ENCODE results near the gene ATP23.

Gene ATP23

DNA sequence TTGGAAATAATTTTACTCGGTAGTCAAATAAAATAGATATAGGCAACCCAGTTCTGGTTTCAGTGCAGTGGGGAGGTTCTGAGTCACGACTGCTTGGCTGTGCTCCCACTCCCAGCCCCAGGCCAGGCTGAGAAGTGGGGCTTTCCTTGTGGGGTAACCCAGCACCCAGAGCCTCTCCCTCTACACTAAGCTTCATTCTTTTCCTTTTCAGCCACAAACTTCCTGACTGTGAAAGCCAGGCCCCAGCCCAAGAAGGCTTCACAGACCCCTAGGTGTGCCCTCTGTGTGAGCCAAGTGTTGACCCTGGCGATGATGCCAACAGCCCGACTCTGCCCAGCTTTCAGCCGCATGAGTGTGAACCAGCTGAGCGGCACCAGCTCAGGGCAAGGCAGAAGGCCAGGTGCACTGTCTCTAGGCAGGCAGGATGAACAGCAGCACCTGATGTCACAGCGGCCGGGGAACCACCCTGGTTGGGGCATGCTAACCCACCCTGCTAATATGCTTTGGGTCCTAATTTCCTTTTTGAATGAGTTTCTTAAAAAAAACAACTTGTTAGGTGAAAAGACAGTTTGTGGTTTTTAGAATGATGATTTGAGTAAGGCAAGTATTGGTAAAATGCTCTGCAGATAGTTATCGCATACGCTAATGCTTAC lies 42.2 kb upstream of the ATP23 start:
- Histone ChIP-seq H3K4me3 (ENCODE audit: low read length) (no peak overlapping the region), H3K4me1 (ENCODE audit: control insufficient read depth, insufficient read depth, low read length) (peaks cover 48% of the 10 kb centered on the region), H3K27me3 (ENCODE audit: control insufficient read depth, insufficient read depth, low read length) (no peaks in the 10 kb centered on the region)

DNA sequence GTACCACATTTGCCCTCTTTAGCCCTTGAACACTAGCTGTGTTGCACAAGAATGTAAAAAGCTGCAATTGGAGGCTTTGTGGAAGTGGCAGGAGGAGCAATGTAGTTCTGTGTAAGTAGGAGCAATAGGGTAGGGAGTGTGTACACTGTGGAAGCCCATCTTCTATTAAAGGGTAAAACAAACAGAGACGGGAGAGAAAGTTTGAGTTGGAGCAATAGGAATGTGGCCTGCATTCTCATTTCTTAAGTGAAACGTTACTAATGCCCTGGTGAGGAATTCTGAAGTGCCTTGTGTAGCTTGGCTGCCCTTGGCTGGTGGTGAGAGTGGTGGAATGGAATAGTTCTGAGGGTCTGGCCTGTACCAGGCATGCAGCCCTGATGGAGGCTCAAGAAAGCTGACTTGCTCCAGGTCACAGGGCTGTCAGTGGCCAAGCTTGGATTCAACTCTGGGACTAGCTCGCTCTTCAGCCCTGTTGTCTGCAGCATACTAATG lies 38.8 kb upstream of the ATP23 start:
- H3K36me3 ChIP-seq (ENCODE audit: control insufficient read depth, insufficient read depth, low read length), result no peaks in the 10 kb centered on the region
- H3K27me3 ChIP-seq (ENCODE audit: control insufficient read depth, insufficient read depth, low read length), result no peaks in the 10 kb centered on the region
- H3K9me3 ChIP-seq (ENCODE audit: control insufficient read depth, low read length), result no peaks in the 10 kb centered on the region
- peaks cover 18% of the 10 kb centered on the region for H3K4me1 ChIP-seq (ENCODE audit: control insufficient read depth, insufficient read depth, low read length)
- no peak overlapping the region for H3K9ac ChIP-seq (ENCODE audit: low read length)
- H3K4me3 ChIP-seq (ENCODE audit: low read length), result no peak overlapping the region

More for the DNA sequence above, 42.2 kb upstream of the ATP23 start:
- Histone ChIP-seq H3K9ac (ENCODE audit: low read length) (peak overlapping the region; percentile 11), H3K36me3 (ENCODE audit: control insufficient read depth, insufficient read depth, low read length) (no peaks in the 10 kb centered on the region), H3K9me3 (ENCODE audit: control insufficient read depth, low read length) (no peaks in the 10 kb centered on the region)

DNA sequence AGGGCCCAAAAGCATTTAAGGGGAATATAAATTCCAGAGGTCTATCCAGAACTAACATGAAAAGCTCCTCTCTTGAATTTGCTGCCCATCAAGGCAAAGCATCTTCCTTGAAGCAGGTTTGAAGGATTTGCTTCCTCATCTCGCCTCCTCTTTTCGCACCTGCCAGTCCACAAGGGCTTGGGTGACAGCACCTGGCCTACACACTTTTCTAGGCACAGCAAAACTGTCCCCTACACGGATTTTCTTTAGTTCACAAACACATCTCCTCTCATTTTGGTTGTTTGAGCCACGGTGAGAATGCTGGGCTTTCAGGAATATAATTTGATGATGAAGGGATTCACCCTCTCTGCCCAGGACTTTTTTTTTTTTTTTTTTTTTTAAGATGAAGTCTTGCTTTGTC lies 36.9 kb upstream of the ATP23 start:
- H3K27me3 ChIP-seq (ENCODE audit: control insufficient read depth, insufficient read depth, low read length), result no peaks in the 10 kb centered on the region

DNA sequence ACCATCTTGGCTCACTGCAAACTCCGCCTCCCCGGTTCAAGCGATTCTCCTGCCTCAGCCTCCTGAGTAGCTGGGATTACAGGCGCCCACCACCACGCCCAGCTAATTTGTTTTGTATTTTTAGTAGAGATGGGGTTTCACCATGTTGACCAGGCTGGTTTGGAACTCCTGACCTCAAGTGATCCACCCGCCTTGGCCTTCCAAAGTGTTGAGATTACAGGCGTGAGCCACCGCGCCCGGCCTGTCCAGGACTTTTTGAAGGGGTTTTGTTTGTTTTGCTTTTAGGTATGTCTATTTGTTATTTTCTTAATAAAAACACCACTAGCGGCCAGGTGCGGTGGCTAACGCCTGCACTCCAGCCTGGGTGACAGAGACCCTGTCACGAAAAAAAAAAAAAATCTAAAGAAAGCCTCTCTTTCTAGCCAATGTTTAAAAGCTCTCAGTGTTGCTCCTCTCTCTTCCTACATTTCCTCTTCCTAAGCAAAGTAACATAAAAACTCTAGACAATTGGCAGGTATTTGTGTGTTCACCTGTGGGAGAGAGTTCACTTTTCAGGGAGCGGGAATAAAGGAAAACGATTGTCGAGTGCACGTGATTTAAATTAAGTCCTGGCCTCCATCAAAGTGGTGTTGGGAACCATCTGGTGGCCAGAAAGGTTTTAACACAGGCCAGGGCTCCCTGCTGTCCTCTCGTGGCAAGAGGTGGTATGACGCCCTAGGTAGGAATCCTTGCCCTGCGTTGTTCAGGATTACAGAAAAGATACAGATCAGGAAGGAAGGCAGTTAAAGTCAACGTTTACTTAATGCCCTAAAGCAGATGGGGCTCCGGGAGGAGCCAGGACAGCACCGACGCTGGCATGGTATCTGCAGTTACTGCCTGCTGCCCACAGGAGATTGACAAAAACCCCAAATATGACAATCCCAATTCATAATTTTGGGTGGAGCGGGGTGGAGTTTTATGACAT lies 36.2 kb upstream of the ATP23 start:
- Histone ChIP-seq H3K4me1 (ENCODE audit: control insufficient read depth, insufficient read depth, low read length) (no peaks in the 10 kb centered on the region), H3K9ac (ENCODE audit: low read length) (peak overlapping the region; percentile 32), H3K27me3 (ENCODE audit: control insufficient read depth, insufficient read depth, low read length) (no peaks in the 10 kb centered on the region), H3K9me3 (ENCODE audit: control insufficient read depth, low read length) (no peaks in the 10 kb centered on the region), H3K4me3 (ENCODE audit: low read length) (no peak overlapping the region), H3K36me3 (ENCODE audit: control insufficient read depth, insufficient read depth, low read length) (no peaks in the 10 kb centered on the region)

More for the DNA sequence above, 36.9 kb upstream of the ATP23 start:
- Histone ChIP-seq H3K4me1 (ENCODE audit: control insufficient read depth, insufficient read depth, low read length) (no peaks in the 10 kb centered on the region), H3K4me3 (ENCODE audit: low read length) (no peak overlapping the region), H3K9me3 (ENCODE audit: control insufficient read depth, low read length) (no peaks in the 10 kb centered on the region), H3K36me3 (ENCODE audit: control insufficient read depth, insufficient read depth, low read length) (no peaks in the 10 kb centered on the region), H3K9ac (ENCODE audit: low read length) (no peak overlapping the region)

DNA sequence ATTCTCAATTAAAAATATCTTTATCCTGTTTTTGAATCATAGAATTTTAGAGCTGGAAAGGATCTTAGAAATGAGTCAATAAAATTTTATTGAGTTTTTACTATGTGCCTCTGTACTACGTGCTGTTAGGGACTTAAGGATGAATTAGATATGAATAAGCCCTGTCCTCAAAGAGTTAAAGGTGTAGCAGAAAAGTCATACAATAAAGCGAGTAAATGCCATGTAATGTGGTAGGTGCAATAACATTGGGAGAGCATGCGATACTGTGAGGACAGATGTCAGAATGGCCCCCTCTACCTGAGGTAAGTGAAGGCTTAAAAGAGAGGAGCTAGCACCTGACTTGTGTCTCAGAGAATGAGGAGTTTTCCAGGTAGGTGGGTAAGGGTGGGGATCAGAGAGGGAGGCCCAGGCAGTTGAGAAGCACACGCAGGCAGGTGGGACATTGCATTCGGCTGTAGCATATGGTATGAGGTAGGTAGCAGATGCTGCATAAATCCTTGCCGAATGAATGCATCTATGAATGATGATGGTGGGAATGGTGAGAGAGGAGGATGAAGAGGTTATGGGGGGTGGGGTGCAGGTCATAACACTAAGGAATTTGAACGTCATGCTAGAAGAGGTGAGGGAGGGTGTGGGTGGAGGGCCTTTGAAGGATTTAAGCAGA lies 35.4 kb upstream of the ATP23 start:
- Histone ChIP-seq H3K36me3 (ENCODE audit: control insufficient read depth, insufficient read depth, low read length) (no peaks in the 10 kb centered on the region), H3K4me3 (ENCODE audit: low read length) (no peak overlapping the region), H3K9ac (ENCODE audit: low read length) (peak overlapping the region; percentile 32), H3K9me3 (ENCODE audit: control insufficient read depth, low read length) (no peaks in the 10 kb centered on the region), H3K27me3 (ENCODE audit: control insufficient read depth, insufficient read depth, low read length) (no peaks in the 10 kb centered on the region), H3K4me1 (ENCODE audit: control insufficient read depth, insufficient read depth, low read length) (no peaks in the 10 kb centered on the region)

DNA sequence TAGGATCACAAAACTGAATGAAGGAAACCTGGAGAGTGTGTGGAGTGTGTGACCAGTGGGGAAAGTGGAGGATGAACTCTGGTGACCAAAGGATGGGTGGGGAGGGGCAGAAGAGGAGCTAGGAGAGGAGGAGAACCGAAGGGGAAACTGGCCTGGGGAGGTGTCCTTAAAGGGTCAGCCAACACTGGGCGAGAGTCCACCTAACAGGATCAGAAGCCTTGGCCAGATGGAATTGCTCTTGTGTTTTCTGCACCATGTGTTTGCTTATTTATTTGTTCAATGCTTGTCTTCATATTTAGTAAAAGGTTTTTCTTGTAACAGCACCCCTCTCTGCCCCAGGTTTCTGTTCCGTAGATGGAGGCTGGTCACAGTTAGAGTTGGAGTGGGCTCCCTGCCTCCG lies 34.5 kb upstream of the ATP23 start:
- Histone ChIP-seq H3K36me3 (ENCODE audit: control insufficient read depth, insufficient read depth, low read length) (no peaks in the 10 kb centered on the region), H3K9me3 (ENCODE audit: control insufficient read depth, low read length) (no peaks in the 10 kb centered on the region), H3K4me1 (ENCODE audit: control insufficient read depth, insufficient read depth, low read length) (no peaks in the 10 kb centered on the region), H3K9ac (ENCODE audit: low read length) (no peak overlapping the region), H3K4me3 (ENCODE audit: low read length) (no peak overlapping the region), H3K27me3 (ENCODE audit: control insufficient read depth, insufficient read depth, low read length) (no peaks in the 10 kb centered on the region)

DNA sequence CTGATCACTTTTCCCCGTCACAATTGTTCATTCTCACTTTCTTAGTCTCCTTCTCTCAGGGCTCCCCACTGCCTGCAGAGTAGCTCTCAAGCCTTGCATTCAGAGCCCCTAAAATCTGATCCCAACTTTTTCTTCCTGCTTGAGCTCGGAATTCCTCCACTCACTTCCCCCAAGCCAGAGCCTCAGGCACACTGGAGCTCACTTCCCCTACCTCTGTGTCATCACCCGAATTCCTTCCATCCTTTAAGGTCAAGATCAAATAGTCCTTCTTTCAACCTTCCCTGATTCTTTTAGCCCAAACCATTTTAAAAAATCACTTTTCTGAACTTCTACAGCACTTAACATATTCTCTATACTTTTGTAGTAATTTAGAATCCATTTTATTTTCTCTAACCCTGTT lies 34.1 kb upstream of the ATP23 start:
- H3K27me3 ChIP-seq (ENCODE audit: control insufficient read depth, insufficient read depth, low read length), result no peaks in the 10 kb centered on the region
- no peaks in the 10 kb centered on the region for H3K4me1 ChIP-seq (ENCODE audit: control insufficient read depth, insufficient read depth, low read length)
- no peak overlapping the region for H3K9ac ChIP-seq (ENCODE audit: low read length)
- H3K36me3 ChIP-seq (ENCODE audit: control insufficient read depth, insufficient read depth, low read length), result no peaks in the 10 kb centered on the region
- no peak overlapping the region for H3K4me3 ChIP-seq (ENCODE audit: low read length)
- no peaks in the 10 kb centered on the region for H3K9me3 ChIP-seq (ENCODE audit: control insufficient read depth, low read length)

DNA sequence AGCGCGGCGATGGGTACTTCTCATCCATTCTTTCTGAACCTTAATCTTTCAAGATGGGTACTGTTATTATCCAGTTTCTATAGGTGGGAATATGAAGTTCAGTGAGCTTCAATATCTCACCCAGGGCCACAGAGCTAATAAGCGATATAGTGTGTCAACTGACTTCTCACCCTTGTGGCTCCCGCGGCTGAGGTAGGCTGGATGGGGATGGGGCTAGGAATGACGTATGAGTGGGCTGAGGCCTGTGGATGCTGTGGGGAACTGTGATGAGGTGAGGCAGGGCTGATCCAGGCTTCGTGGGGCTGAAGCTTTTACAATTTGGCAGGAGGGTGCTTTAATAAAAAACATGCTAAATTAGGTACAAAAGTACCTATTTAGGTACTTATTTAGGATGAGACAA lies 32.9 kb upstream of the ATP23 start:
- Histone ChIP-seq H3K4me1 (ENCODE audit: control insufficient read depth, insufficient read depth, low read length) (no peaks in the 10 kb centered on the region), H3K4me3 (ENCODE audit: low read length) (no peak overlapping the region), H3K9ac (ENCODE audit: low read length) (no peak overlapping the region), H3K36me3 (ENCODE audit: control insufficient read depth, insufficient read depth, low read length) (no peaks in the 10 kb centered on the region), H3K9me3 (ENCODE audit: control insufficient read depth, low read length) (no peaks in the 10 kb centered on the region), H3K27me3 (ENCODE audit: control insufficient read depth, insufficient read depth, low read length) (no peaks in the 10 kb centered on the region)

DNA sequence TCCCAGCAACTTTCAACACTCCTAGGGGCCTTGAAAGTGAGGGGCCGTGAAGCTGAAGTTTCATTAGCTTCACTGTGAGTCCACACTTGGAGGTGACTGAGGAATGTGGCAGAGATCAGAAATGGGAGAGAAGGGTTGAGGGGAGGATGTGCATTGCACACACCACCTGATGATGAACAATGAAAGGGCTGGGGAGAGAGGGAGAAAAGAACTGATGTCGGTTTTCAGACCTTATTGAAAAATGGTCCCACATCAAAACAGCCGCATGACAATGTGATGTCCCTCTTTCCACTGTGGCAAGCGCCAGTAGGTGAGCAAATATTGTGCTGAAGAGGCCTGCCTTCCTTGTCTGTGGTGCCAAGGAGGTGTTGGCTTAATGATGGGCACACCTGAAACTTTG lies 32.3 kb upstream of the ATP23 start:
- no peak overlapping the region for H3K9ac ChIP-seq (ENCODE audit: low read length)
- no peaks in the 10 kb centered on the region for H3K9me3 ChIP-seq (ENCODE audit: control insufficient read depth, low read length)
- no peaks in the 10 kb centered on the region for H3K27me3 ChIP-seq (ENCODE audit: control insufficient read depth, insufficient read depth, low read length)
- no peak overlapping the region for H3K4me3 ChIP-seq (ENCODE audit: low read length)
- H3K36me3 ChIP-seq (ENCODE audit: control insufficient read depth, insufficient read depth, low read length), result no peaks in the 10 kb centered on the region
- no peaks in the 10 kb centered on the region for H3K4me1 ChIP-seq (ENCODE audit: control insufficient read depth, insufficient read depth, low read length)

DNA sequence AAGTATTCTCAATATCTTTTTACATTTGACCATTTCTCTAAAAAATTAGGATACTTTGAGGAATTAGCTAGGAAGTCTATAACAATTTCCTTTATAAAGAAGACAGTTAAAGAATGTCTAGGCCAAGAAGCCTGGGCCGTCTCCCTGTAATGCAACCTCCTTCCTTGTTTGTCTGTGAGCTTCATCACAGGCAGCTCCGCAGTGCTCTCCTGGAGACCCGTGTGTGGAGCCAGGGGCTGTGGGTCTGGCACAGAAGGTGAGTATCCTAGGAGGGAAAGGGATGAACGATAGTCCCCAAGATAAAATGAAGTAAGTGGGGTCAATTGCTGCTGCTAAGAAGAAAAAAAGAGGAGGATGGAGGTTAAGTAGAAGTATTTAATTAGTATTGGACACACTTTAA lies 31.8 kb upstream of the ATP23 start:
- Histone ChIP-seq H3K36me3 (ENCODE audit: control insufficient read depth, insufficient read depth, low read length) (no peaks in the 10 kb centered on the region), H3K4me3 (ENCODE audit: low read length) (no peak overlapping the region), H3K27me3 (ENCODE audit: control insufficient read depth, insufficient read depth, low read length) (no peaks in the 10 kb centered on the region), H3K9me3 (ENCODE audit: control insufficient read depth, low read length) (no peaks in the 10 kb centered on the region), H3K9ac (ENCODE audit: low read length) (no peak overlapping the region), H3K4me1 (ENCODE audit: control insufficient read depth, insufficient read depth, low read length) (no peaks in the 10 kb centered on the region)

DNA sequence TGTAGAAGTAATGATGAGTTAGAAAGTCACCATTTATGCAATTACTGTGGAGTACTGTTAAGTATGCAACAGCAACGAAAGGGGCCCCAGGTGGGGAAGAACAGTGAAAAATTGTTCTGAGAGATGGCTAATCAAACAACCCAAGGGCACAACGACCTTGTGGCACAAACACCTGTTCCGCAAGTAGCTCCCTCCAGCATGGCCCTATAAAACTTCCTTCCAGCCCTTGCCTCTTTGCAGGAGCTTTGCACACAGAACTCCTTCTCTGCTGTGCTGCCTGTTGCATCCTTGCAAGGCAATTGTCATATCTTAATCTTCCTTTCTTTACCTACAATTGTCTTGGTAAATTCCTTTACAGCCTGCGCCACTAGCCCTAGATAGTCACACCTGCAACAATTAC lies 23.2 kb upstream of the ATP23 start:
- Histone ChIP-seq H3K36me3 (ENCODE audit: control insufficient read depth, insufficient read depth, low read length) (no peaks in the 10 kb centered on the region), H3K4me3 (ENCODE audit: low read length) (no peak overlapping the region), H3K9ac (ENCODE audit: low read length) (no peak overlapping the region), H3K4me1 (ENCODE audit: control insufficient read depth, insufficient read depth, low read length) (no peaks in the 10 kb centered on the region), H3K9me3 (ENCODE audit: control insufficient read depth, low read length) (no peaks in the 10 kb centered on the region), H3K27me3 (ENCODE audit: control insufficient read depth, insufficient read depth, low read length) (no peaks in the 10 kb centered on the region)

DNA sequence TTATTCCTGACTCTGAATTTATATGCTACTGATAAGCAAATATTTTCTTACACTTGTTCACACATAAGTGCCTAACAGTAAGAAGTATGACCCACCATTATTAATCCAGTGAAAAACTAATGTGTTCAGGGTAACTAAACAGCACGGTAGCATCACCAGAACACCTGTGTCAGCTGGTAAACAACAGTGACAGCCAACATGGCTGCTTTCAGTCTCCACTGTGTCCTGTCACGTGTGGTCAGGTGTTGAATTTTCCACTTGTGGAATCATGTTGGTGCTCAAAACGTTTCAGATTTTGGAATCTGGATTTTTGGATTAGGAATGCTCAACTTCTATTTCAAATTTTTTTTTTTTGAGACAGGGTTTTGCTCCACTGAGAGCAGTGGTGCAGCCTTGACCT lies 14.3 kb upstream of the ATP23 start:
- Histone ChIP-seq H3K4me1 (ENCODE audit: control insufficient read depth, insufficient read depth, low read length) (no peaks in the 10 kb centered on the region), H3K36me3 (ENCODE audit: control insufficient read depth, insufficient read depth, low read length) (no peaks in the 10 kb centered on the region), H3K9ac (ENCODE audit: low read length) (no peak overlapping the region), H3K27me3 (ENCODE audit: control insufficient read depth, insufficient read depth, low read length) (no peaks in the 10 kb centered on the region), H3K9me3 (ENCODE audit: control insufficient read depth, low read length) (no peaks in the 10 kb centered on the region), H3K4me3 (ENCODE audit: low read length) (no peak overlapping the region)

All from mucosa of stomach (tissue), 1 donor.